GM23338 (cell line): ENCODE measurements around the gene DBF4B.

ENCODE experiments used
- CREB1 ChIP-seq: fragments of 250-450 bp; sonication (Bioruptor Pico); IDR thresholded peaks from 2 replicates; pipeline ENCODE4 v1.5.0; 2020; ENCODE audit warnings: low read depth, mild to moderate bottlenecking, moderate library complexity
- EZH2 ChIP-seq: fragments of 200-600 bp; sonication (generic); IDR thresholded peaks from one replicate; pipeline ENCODE4 v1.8.0; 2017; ENCODE audit warnings: antibody characterized with exemption, mild to moderate bottlenecking, low read depth; ENCODE audit not compliant: unreplicated experiment
- EZH2phosphoT487 ChIP-seq: fragments of 200-600 bp; sonication (generic); IDR thresholded peaks from one replicate; pipeline ENCODE4 v1.8.1; 2018; ENCODE audit warnings: antibody characterized with exemption; ENCODE audit not compliant: unreplicated experiment
- JUNB ChIP-seq: IDR thresholded peaks from one replicate; pipeline ENCODE4 v1.6.1; 2016; ENCODE audit warnings: antibody characterized with exemption; ENCODE audit not compliant: unreplicated experiment
- NANOG ChIP-seq: IDR thresholded peaks from 2 replicates; pipeline ENCODE4 v1.6.1; 2016; ENCODE audit warnings: antibody characterized with exemption, borderline replicate concordance
- TF ChIP-seq, protein P1 (sequence below), 2 experiments: fragments of 200-600 bp in 1 of 2; sonication (generic) in 1 of 2; conservative IDR thresholded peaks; 2 replicates each; pipeline versions ENCODE4 v1.5.1 to v1.6.1; 2016 to 2017; ENCODE audit warnings: antibody characterized with exemption in 2 of 2, low read depth in 2 of 2, mild to moderate bottlenecking in 2 of 2, moderate library complexity in 1 of 2
- TF ChIP-seq, protein P2 (sequence below): IDR thresholded peaks from 2 replicates; pipeline ENCODE4 v1.6.1; 2016; ENCODE audit warnings: antibody characterized with exemption

DNA sequence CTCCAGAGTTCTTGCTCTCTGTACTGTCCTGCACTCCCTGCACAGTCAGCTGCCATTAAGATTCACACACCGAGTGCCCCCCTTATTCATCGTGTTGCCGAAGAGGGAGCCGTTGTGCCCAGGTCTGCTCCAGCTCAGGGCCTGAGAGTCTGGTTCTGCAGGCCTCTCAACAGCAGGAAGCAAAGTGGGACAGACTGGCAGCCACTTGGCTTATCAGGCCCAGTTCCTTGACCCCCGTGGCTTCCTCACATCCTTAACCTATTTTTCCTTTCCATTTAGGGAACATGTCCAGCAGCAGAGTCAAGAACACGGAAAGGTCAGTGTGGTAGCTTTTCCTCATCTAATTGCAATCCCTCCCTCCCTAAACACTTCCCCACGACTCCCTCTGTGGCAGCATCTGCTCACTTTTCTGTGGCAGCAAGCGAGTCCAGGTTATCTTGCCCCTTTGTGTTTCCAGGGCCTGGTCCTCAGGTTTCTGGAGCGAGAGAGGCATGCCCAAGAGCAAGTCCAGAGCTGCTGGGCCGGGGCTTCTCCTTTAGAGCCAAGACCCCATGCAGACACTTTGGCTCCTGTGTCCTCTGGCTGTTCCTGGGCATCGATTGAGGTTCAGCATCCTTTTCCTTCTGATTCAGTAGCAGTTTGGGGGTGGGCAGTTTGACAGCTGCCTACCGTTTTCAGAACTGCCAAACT is 28.2 kb downstream of the DBF4B start:
- TF ChIP-seq CREB1 (CRISPR knock-in tag) = no peak
- TF ChIP-seq, protein P1, sequence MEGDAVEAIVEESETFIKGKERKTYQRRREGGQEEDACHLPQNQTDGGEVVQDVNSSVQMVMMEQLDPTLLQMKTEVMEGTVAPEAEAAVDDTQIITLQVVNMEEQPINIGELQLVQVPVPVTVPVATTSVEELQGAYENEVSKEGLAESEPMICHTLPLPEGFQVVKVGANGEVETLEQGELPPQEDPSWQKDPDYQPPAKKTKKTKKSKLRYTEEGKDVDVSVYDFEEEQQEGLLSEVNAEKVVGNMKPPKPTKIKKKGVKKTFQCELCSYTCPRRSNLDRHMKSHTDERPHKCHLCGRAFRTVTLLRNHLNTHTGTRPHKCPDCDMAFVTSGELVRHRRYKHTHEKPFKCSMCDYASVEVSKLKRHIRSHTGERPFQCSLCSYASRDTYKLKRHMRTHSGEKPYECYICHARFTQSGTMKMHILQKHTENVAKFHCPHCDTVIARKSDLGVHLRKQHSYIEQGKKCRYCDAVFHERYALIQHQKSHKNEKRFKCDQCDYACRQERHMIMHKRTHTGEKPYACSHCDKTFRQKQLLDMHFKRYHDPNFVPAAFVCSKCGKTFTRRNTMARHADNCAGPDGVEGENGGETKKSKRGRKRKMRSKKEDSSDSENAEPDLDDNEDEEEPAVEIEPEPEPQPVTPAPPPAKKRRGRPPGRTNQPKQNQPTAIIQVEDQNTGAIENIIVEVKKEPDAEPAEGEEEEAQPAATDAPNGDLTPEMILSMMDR (conservative IDR thresholded peaks at IDR 0.05; ENCODE audit: low read depth in 2 of 2) = no peak
- TF ChIP-seq EZH2 = no peak
- TF ChIP-seq NANOG = no peak
- TF ChIP-seq EZH2phosphoT487 = no peak
- TF ChIP-seq, protein P2, sequence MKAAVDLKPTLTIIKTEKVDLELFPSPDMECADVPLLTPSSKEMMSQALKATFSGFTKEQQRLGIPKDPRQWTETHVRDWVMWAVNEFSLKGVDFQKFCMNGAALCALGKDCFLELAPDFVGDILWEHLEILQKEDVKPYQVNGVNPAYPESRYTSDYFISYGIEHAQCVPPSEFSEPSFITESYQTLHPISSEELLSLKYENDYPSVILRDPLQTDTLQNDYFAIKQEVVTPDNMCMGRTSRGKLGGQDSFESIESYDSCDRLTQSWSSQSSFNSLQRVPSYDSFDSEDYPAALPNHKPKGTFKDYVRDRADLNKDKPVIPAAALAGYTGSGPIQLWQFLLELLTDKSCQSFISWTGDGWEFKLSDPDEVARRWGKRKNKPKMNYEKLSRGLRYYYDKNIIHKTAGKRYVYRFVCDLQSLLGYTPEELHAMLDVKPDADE = no peak
- no peak for TF ChIP-seq JUNB
